OCI-LY1 (cell line): ENCODE results near the gene HNRNPA1L2.
"Not testable (repeated sequence)": the region's sequence is repeated elsewhere in the genome, so short reads cannot be mapped to it uniquely, and the experiment has no call there.

Source experiments
- H2AFZ ChIP-seq: fragments of 200-600 bp; sonication (generic), shearing (Covaris generic); 2 replicates; pipeline ENCODE4 v1.6.0; 2014; ENCODE audit warnings: antibody characterized with exemption, mild to moderate bottlenecking, low read length
- H3F3A ChIP-seq: fragments of 200-600 bp; sonication (generic), shearing (Covaris generic); 2 replicates; pipeline ENCODE4 v1.6.0; 2014; ENCODE audit warnings: mild to moderate bottlenecking, antibody characterized with exemption, low read length, moderate library complexity; ENCODE audit not compliant: insufficient read depth
- H3K27ac ChIP-seq: fragments of 200-600 bp; sonication (generic); 2 replicates; pipeline ENCODE4 v1.5.1; 2014; ENCODE audit warnings: low read length, mixed run types, mild to moderate bottlenecking, low read depth; ENCODE audit not compliant: poor library complexity, severe bottlenecking
- H3K27me3 ChIP-seq: fragments of 200-600 bp; sonication (generic); 2 replicates; pipeline ENCODE4 v1.6.0; 2014; ENCODE audit warnings: antibody characterized with exemption, mild to moderate bottlenecking, low read length, moderate library complexity; ENCODE audit not compliant: insufficient read depth
- H3K36me3 ChIP-seq: fragments of 200-600 bp; sonication (generic); 2 replicates; pipeline ENCODE4 v1.6.1; 2014; ENCODE audit warnings: mild to moderate bottlenecking, antibody characterized with exemption, low read length, moderate library complexity, mixed read lengths; ENCODE audit not compliant: insufficient read depth
- H3K4me1 ChIP-seq: fragments of 200-600 bp; sonication (generic); 2 replicates; pipeline ENCODE4 v1.5.1; 2014; ENCODE audit warnings: mild to moderate bottlenecking, low read length, moderate library complexity; ENCODE audit not compliant: insufficient read depth, severe bottlenecking
- H3K4me2 ChIP-seq: fragments of 200-600 bp; sonication (generic), shearing (Covaris generic); 2 replicates; pipeline ENCODE4 v1.6.1; 2014; ENCODE audit warnings: low read length
- H3K4me3 ChIP-seq: fragments of 200-600 bp; sonication (generic); 2 replicates; pipeline ENCODE4 v1.5.1; 2014; ENCODE audit warnings: low read length, low read depth, mild to moderate bottlenecking, mixed read lengths; ENCODE audit not compliant: poor library complexity, severe bottlenecking
- H3K79me2 ChIP-seq: fragments of 200-600 bp; shearing (Covaris generic); 2 replicates; pipeline ENCODE4 v1.6.1; 2016; ENCODE audit warnings: mixed run types, low read length, mixed read lengths; ENCODE audit not compliant: insufficient read depth
- H3K9ac ChIP-seq: fragments of 200-600 bp; sonication (generic), shearing (Covaris generic); 2 replicates; pipeline ENCODE4 v1.6.1; 2014; ENCODE audit warnings: mild to moderate bottlenecking, low read length, mixed read lengths
- H3K9me2 ChIP-seq: fragments of 200-600 bp; sonication (generic), shearing (Covaris generic); 2 replicates; pipeline ENCODE4 v1.6.1; 2014; ENCODE audit warnings: low read depth, mild to moderate bottlenecking, low read length, mixed read lengths
- H3K9me3 ChIP-seq: fragments of 200-600 bp; shearing (Covaris generic); 2 replicates; pipeline ENCODE4 v1.6.1; 2014; ENCODE audit warnings: low read length, mixed read lengths
- H4K20me1 ChIP-seq: fragments of 200-600 bp; sonication (generic), shearing (Covaris generic); 2 replicates; pipeline ENCODE4 v1.6.0; 2016; ENCODE audit warnings: mild to moderate bottlenecking, low read length; ENCODE audit not compliant: insufficient read depth
- CTCF ChIP-seq: fragments of 200-600 bp; sonication (generic), shearing (Covaris generic); IDR thresholded peaks from 2 replicates; pipeline ENCODE4 v1.5.1; 2017; ENCODE audit warnings: mild to moderate bottlenecking, antibody characterized with exemption, low read length, moderate library complexity, mixed read lengths
- EZH2 ChIP-seq: fragments of 200-600 bp; sonication (generic), shearing (Covaris generic); IDR thresholded peaks from 2 replicates; pipeline ENCODE4 v1.8.0; 2017; ENCODE audit warnings: borderline replicate concordance, mixed run types, mild to moderate bottlenecking, antibody characterized with exemption, low read length, moderate library complexity, mixed read lengths

HNRNPA1L2 gene

GRCh38 chr13:52615812-52616211, 26.4 kb upstream of the HNRNPA1L2 start:
- Histone ChIP-seq H3K4me3 (no peak overlapping the region), H3K27ac (no peak overlapping the region), H2AFZ (no peak overlapping the region), H3F3A (no peaks in the 10 kb centered on the region), H4K20me1 (no peaks in the 10 kb centered on the region), H3K9me3 (0 out of 2 replicates have a peak, but pooled peaks cover 2% of the 10 kb centered on the region), H3K4me1 (peaks cover 17% of the 10 kb centered on the region), H3K27me3 (no peaks in the 10 kb centered on the region), H3K4me2 (no peak overlapping the region), H3K79me2 (peaks cover 21% of the 10 kb centered on the region), H3K36me3 (peaks cover 4% of the 10 kb centered on the region; the same call in 1 of the 2 replicates), H3K9ac (no peak overlapping the region), H3K9me2 (no peaks in the 10 kb centered on the region)
- TF ChIP-seq CTCF (no peak), EZH2 (no peak)

GRCh38 chr13:52617070-52618060, 24.9 kb upstream of the HNRNPA1L2 start:
- no peak for TF ChIP-seq EZH2
- no peak for TF ChIP-seq CTCF
- Histone ChIP-seq H3K9me2 (no peaks in the 10 kb centered on the region), H2AFZ (no peak overlapping the region; the same call in 1 of the 2 replicates), H3K27ac (peak overlapping the region; percentile 34), H3K27me3 (no peaks in the 10 kb centered on the region), H3K4me3 (peak overlapping the region; percentile 90), H3K9me3 (0 out of 2 replicates have a peak, but pooled peaks cover 2% of the 10 kb centered on the region), H3K4me2 (peak overlapping the region; percentile 82), H4K20me1 (no peaks in the 10 kb centered on the region), H3K36me3 (peaks cover 4% of the 10 kb centered on the region; the same call in 1 of the 2 replicates), H3F3A (no peaks in the 10 kb centered on the region), H3K4me1 (peaks cover 17% of the 10 kb centered on the region), H3K9ac (peak overlapping the region; percentile 83), H3K79me2 (peaks cover 25% of the 10 kb centered on the region)

- H4K20me1 ChIP-seq, H3K9ac ChIP-seq, H3K9me3 ChIP-seq, H3K4me1 ChIP-seq, H3K27me3 ChIP-seq, H3K79me2 ChIP-seq, H3F3A ChIP-seq, H3K4me2 ChIP-seq, H3K27ac ChIP-seq, H2AFZ ChIP-seq, H3K9me2 ChIP-seq, H3K4me3 ChIP-seq: not testable (repeated sequence)
- H3K36me3 ChIP-seq, result peaks cover 49% of the 10 kb centered on the region
Measured at GRCh38 chr13:52631083-52631690, 11.0 kb upstream of the HNRNPA1L2 start.
